HepG2 (cell line): Measurements from ENCODE around the gene KIF20A. TPM values are rescaled to one million over a fixed set of nuclear protein-coding genes. Genes with fewer than 3 reads are reported as not detected.

Experiments used
- ATF1 ChIP-seq: IDR thresholded peaks from 2 replicates; pipeline ENCODE4 v1.6.1; 2016; ENCODE audit warnings: mild to moderate bottlenecking, control low read depth
- HOXA5 ChIP-seq: sonication (generic); formaldehyde crosslinking; IDR thresholded peaks from 2 replicates; pipeline ENCODE4 v1.4.0; 2020; ENCODE audit warnings: missing genetic modification reagents
- ZBTB38 ChIP-seq: sonication (generic); formaldehyde crosslinking; IDR thresholded peaks from 2 replicates; pipeline ENCODE4 v1.5.1; 2020; ENCODE audit warnings: mild to moderate bottlenecking, missing genetic modification reagents
- ZMAT3 ChIP-seq: sonication (generic); formaldehyde crosslinking; conservative IDR thresholded peaks from 2 replicates; pipeline ENCODE4 v1.7.0; 2021; ENCODE audit warnings: missing genetic modification reagents
- ZNF615 ChIP-seq: sonication (generic); formaldehyde crosslinking; IDR thresholded peaks from 2 replicates; pipeline ENCODE4 v1.5.0; 2020; ENCODE audit warnings: mild to moderate bottlenecking, missing genetic modification reagents, borderline replicate concordance
- polyA plus RNA-seq, 8 experiments: library from polyadenylated mRNA; depleted of rRNA in 3 of 8; stranded (reverse) in 7 of 8; unstranded in 1 of 8; fragments of >200 nt; fragmentation: Illumina TruSeq in 4 of 8; extraction: Trizol in 4 of 8; gene quantifications; 2 replicates each; pipeline versions ENCODE4 v1.2.1 to v1.2.3, GENCODE V29; 2011 to 2016; ENCODE audit warnings: low read depth in 4 of 8, missing spikeins in 1 of 8, mixed read lengths in 1 of 8; ENCODE audit not compliant: insufficient read depth in 1 of 8
- total RNA-seq, 5 experiments: library from RNA; depleted of rRNA; stranded (reverse); fragments of >200 nt; fragmentation: Illumina TruSeq; extraction: Trizol; gene quantifications; 2 replicates each; pipeline ENCODE4 v1.2.3, GENCODE V29; 2016; ENCODE audit warnings: low read depth in 1 of 5
- TF ChIP-seq, protein P1 (sequence below): sonication (generic); formaldehyde crosslinking; IDR thresholded peaks from 2 replicates; pipeline ENCODE4 v1.4.0; 2020; ENCODE audit warnings: missing genetic modification reagents, borderline replicate concordance
- TF ChIP-seq, protein P2 (sequence below): sonication (generic); formaldehyde crosslinking; IDR thresholded peaks from 2 replicates; pipeline ENCODE4 v1.9.0; 2021; ENCODE audit warnings: missing genetic modification reagents, mild to moderate bottlenecking, borderline replicate concordance
- TF ChIP-seq, protein P3 (sequence below): fragments of 450-650 bp; IDR thresholded peaks from 2 replicates; pipeline ENCODE4 v1.6.1; 2017
- TF ChIP-seq, protein P4 (sequence below): IDR thresholded peaks from 2 replicates; pipeline ENCODE4 v1.6.1; 2016; ENCODE audit warnings: low read depth, borderline replicate concordance
- TF ChIP-seq, protein P5 (sequence below), 2 experiments: fragments of 450-650 bp in 1 of 2; sonication (generic) in 1 of 2; formaldehyde crosslinking in 1 of 2; IDR thresholded peaks; 2 replicates each; pipeline versions ENCODE4 v1.6.1 to v1.8.0; 2016 to 2022; ENCODE audit warnings: antibody characterized with exemption in 1 of 2, mild to moderate bottlenecking in 1 of 2, missing genetic modification reagents in 1 of 2
- TF ChIP-seq, protein P6 (sequence below): IDR thresholded peaks from 2 replicates; pipeline ENCODE4 v1.6.1; 2016; ENCODE audit warnings: control low read depth

The KIF20A gene
- total and polyA plus RNA-seq, 2 of the 13 experiments (the other 11 are each of a cell fraction or from before 2014, with no cell fraction given): 17.1 to 66.8 TPM

DNA sequence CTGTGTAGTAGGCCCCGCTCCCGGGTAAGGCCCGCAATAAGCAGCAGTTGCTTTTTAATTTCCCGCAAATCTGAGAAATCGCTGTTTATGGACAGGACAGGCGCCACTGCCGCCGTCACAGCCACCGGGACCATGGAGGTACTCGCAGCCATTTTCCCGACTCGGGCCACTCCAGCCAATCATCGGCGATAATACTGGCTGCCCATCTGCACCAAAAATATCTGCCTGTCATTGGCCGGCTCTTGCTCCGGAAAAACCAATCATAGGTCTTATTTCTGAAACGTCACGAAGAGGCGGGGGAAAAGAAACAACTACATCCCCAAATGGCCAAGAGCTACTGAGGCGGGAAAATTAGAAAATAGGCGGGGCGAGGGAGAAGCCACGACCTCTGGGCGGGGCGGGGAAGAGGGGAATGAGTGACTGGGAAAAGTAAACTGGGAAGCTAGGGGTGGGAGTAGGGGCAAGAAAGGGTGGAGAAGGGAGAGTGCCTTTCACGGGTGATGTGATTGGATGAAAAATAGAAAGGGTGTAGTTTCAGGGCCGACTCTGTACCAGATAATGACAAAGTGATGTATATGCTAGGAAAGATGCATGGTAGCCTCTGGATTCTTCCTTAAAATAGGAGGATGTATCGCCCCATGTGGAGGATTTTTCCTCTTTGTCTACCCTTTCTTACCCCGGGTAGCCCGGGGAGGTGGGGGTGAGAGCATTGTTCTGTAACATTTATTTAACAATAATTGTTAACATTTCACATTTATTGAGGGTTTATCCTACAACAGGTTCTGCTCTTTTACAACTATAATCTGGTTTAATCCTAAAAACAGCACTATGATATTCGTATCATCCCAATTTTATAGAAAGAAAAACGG lies 34.5 kb downstream of the KIF20A start, which contains the start of gene CDC23 (continued):
- TF ChIP-seq, protein P1, sequence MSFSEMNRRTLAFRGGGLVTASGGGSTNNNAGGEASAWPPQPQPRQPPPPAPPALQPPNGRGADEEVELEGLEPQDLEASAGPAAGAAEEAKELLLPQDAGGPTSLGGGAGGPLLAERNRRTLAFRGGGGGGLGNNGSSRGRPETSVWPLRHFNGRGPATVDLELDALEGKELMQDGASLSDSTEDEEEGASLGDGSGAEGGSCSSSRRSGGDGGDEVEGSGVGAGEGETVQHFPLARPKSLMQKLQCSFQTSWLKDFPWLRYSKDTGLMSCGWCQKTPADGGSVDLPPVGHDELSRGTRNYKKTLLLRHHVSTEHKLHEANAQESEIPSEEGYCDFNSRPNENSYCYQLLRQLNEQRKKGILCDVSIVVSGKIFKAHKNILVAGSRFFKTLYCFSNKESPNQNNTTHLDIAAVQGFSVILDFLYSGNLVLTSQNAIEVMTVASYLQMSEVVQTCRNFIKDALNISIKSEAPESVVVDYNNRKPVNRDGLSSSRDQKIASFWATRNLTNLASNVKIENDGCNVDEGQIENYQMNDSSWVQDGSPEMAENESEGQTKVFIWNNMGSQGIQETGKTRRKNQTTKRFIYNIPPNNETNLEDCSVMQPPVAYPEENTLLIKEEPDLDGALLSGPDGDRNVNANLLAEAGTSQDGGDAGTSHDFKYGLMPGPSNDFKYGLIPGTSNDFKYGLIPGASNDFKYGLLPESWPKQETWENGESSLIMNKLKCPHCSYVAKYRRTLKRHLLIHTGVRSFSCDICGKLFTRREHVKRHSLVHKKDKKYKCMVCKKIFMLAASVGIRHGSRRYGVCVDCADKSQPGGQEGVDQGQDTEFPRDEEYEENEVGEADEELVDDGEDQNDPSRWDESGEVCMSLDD (CRISPR knock-in tag): no peak; the same call in 1 of the 2 replicates
- TF ChIP-seq ATF1 (CRISPR knock-in tag): peak; percentile 98
- TF ChIP-seq, protein P2, sequence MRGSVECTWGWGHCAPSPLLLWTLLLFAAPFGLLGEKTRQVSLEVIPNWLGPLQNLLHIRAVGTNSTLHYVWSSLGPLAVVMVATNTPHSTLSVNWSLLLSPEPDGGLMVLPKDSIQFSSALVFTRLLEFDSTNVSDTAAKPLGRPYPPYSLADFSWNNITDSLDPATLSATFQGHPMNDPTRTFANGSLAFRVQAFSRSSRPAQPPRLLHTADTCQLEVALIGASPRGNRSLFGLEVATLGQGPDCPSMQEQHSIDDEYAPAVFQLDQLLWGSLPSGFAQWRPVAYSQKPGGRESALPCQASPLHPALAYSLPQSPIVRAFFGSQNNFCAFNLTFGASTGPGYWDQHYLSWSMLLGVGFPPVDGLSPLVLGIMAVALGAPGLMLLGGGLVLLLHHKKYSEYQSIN (CRISPR knock-in tag): no peak
- TF ChIP-seq, protein P3, sequence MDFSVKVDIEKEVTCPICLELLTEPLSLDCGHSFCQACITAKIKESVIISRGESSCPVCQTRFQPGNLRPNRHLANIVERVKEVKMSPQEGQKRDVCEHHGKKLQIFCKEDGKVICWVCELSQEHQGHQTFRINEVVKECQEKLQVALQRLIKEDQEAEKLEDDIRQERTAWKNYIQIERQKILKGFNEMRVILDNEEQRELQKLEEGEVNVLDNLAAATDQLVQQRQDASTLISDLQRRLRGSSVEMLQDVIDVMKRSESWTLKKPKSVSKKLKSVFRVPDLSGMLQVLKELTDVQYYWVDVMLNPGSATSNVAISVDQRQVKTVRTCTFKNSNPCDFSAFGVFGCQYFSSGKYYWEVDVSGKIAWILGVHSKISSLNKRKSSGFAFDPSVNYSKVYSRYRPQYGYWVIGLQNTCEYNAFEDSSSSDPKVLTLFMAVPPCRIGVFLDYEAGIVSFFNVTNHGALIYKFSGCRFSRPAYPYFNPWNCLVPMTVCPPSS: no peak
- TF ChIP-seq ZBTB38 (CRISPR knock-in tag): 0 out of 2 replicates have a peak, but pooled peaks have one; percentile 36
- TF ChIP-seq ZMAT3 (CRISPR knock-in tag): 0 out of 2 replicates have a peak, but pooled peaks have one; percentile 51
- peak; percentile 51; the same call in 1 of the 2 replicates for TF ChIP-seq HOXA5 (CRISPR knock-in tag)
- TF ChIP-seq, protein P4, sequence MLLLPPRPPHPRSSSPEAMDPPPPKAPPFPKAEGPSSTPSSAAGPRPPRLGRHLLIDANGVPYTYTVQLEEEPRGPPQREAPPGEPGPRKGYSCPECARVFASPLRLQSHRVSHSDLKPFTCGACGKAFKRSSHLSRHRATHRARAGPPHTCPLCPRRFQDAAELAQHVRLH (CRISPR knock-in tag): no peak
- TF ChIP-seq, protein P5, sequence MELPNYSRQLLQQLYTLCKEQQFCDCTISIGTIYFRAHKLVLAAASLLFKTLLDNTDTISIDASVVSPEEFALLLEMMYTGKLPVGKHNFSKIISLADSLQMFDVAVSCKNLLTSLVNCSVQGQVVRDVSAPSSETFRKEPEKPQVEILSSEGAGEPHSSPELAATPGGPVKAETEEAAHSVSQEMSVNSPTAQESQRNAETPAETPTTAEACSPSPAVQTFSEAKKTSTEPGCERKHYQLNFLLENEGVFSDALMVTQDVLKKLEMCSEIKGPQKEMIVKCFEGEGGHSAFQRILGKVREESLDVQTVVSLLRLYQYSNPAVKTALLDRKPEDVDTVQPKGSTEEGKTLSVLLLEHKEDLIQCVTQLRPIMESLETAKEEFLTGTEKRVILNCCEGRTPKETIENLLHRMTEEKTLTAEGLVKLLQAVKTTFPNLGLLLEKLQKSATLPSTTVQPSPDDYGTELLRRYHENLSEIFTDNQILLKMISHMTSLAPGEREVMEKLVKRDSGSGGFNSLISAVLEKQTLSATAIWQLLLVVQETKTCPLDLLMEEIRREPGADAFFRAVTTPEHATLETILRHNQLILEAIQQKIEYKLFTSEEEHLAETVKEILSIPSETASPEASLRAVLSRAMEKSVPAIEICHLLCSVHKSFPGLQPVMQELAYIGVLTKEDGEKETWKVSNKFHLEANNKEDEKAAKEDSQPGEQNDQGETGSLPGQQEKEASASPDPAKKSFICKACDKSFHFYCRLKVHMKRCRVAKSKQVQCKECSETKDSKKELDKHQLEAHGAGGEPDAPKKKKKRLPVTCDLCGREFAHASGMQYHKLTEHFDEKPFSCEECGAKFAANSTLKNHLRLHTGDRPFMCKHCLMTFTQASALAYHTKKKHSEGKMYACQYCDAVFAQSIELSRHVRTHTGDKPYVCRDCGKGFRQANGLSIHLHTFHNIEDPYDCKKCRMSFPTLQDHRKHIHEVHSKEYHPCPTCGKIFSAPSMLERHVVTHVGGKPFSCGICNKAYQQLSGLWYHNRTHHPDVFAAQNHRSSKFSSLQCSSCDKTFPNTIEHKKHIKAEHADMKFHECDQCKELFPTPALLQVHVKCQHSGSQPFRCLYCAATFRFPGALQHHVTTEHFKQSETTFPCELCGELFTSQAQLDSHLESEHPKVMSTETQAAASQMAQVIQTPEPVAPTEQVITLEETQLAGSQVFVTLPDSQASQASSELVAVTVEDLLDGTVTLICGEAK (IDR thresholded peaks at IDR 0.05): no peak
- TF ChIP-seq, protein P5 (CRISPR knock-in tag; IDR thresholded peaks at IDR 0.05): peak; percentile 64; the same call in 1 of the 2 replicates
- TF ChIP-seq ZNF615: no peak
- TF ChIP-seq, protein P6, sequence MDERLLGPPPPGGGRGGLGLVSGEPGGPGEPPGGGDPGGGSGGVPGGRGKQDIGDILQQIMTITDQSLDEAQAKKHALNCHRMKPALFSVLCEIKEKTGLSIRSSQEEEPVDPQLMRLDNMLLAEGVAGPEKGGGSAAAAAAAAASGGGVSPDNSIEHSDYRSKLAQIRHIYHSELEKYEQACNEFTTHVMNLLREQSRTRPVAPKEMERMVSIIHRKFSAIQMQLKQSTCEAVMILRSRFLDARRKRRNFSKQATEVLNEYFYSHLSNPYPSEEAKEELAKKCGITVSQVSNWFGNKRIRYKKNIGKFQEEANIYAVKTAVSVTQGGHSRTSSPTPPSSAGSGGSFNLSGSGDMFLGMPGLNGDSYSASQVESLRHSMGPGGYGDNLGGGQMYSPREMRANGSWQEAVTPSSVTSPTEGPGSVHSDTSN: 0 out of 2 replicates have a peak, but pooled peaks have one; percentile 41
